CD4-positive, alpha-beta T cell treated with Interferon alpha-2 for 1 hour (primary cell): ENCODE results near the gene UBE2QL1.

ENCODE experiments used
- DNase-seq, 2 donors: peaks; one replicate each; pipeline ENCODE4 v3.0.0-alpha.2; 2020 to 2022

Gene UBE2QL1

GRCh38 chr5:6480133-6481051 lies 31.7 kb downstream of the UBE2QL1 start:
- DNase-seq = no peak

- DNase-seq = no peak
Measured at GRCh38 chr5:6482735-6483134, 34.1 kb downstream of the UBE2QL1 start.

- DNase-seq = no peak
Measured at GRCh38 chr5:6483880-6484382, 35.3 kb downstream of the UBE2QL1 start.

- no peak for DNase-seq
Measured at GRCh38 chr5:6484446-6484845, 35.8 kb downstream of the UBE2QL1 start.

GRCh38 chr5:6484899-6485298 lies 36.2 kb downstream of the UBE2QL1 start:
- no peak for DNase-seq

GRCh38 chr5:6485441-6485840 lies 36.8 kb downstream of the UBE2QL1 start:
- DNase-seq = no peak

- no peak for DNase-seq
Measured at GRCh38 chr5:6486074-6486473, 37.4 kb downstream of the UBE2QL1 start.

- DNase-seq = no peak
Measured at GRCh38 chr5:6487081-6487480, 38.4 kb downstream of the UBE2QL1 start.

GRCh38 chr5:6488021-6488420 lies 39.4 kb downstream of the UBE2QL1 start:
- no peak for DNase-seq

- no peak for DNase-seq
Measured at GRCh38 chr5:6489643-6490185, 41.1 kb downstream of the UBE2QL1 start.

GRCh38 chr5:6490246-6490645 lies 41.6 kb downstream of the UBE2QL1 start:
- no peak for DNase-seq

- no peak for DNase-seq
Measured at GRCh38 chr5:6490693-6491092, 42.0 kb downstream of the UBE2QL1 start.

GRCh38 chr5:6491196-6491918 lies 42.7 kb downstream of the UBE2QL1 start:
- no peak for DNase-seq

GRCh38 chr5:6491919-6492290 lies 43.2 kb downstream of the UBE2QL1 start:
- no peak for DNase-seq

GRCh38 chr5:6492934-6493333 lies 44.3 kb downstream of the UBE2QL1 start:
- no peak for DNase-seq

- DNase-seq = no peak
Measured at GRCh38 chr5:6493681-6494454, 45.2 kb downstream of the UBE2QL1 start.

- DNase-seq = no peak
Measured at GRCh38 chr5:6494939-6495338, 46.3 kb downstream of the UBE2QL1 start.

GRCh38 chr5:6495433-6496206 lies 47.0 kb downstream of the UBE2QL1 start:
- no peak for DNase-seq

- DNase-seq = no peak
Measured at GRCh38 chr5:6496207-6496584, 47.5 kb downstream of the UBE2QL1 start.

GRCh38 chr5:6496636-6497035 lies 48.0 kb downstream of the UBE2QL1 start:
- no peak for DNase-seq

- DNase-seq = no peak
Measured at GRCh38 chr5:6497262-6497661, 48.6 kb downstream of the UBE2QL1 start.

GRCh38 chr5:6498968-6499367 lies 50.3 kb downstream of the UBE2QL1 start:
- no peak for DNase-seq
